ENCODE measurements around the gene DPRX.

The DPRX gene

DNA sequence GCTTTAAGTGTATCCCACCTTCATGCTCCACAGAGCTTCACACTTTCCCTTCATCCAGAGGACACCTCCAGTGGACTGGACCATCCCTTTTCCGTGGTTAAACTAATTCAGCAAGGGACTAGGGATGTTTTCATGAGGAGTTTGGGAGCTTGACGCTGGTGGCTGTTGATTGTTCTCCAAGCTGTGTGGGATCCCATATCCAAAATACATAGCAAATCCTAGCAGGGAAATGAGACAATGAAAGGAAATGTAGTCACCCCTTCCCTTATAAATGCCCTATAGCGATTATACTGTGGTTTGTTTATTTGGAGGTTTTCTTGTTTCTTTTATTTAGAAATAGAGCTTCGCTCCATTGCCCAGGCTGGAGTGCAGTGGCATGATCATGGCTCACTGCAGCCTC is 31.6 kb upstream of the DPRX start:
- TF ChIP-seq, protein P1, sequence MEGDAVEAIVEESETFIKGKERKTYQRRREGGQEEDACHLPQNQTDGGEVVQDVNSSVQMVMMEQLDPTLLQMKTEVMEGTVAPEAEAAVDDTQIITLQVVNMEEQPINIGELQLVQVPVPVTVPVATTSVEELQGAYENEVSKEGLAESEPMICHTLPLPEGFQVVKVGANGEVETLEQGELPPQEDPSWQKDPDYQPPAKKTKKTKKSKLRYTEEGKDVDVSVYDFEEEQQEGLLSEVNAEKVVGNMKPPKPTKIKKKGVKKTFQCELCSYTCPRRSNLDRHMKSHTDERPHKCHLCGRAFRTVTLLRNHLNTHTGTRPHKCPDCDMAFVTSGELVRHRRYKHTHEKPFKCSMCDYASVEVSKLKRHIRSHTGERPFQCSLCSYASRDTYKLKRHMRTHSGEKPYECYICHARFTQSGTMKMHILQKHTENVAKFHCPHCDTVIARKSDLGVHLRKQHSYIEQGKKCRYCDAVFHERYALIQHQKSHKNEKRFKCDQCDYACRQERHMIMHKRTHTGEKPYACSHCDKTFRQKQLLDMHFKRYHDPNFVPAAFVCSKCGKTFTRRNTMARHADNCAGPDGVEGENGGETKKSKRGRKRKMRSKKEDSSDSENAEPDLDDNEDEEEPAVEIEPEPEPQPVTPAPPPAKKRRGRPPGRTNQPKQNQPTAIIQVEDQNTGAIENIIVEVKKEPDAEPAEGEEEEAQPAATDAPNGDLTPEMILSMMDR (IDR thresholded peaks at IDR 0.05; ENCODE audit: low read depth, low read length): no peak
- Histone ChIP-seq H2AFZ (ENCODE audit: low read depth, low read length) (no peak overlapping the region), H3K27me3 (ENCODE audit: low read depth, low read length) (no peaks in the 10 kb centered on the region), H3K9me3 (ENCODE audit: insufficient read depth, low read length) (peaks cover 7% of the 10 kb centered on the region), H3K36me3 (replicated peaks; ENCODE audit: low read depth, low read length) (no peaks in the 10 kb centered on the region), H3K79me2 (ENCODE audit: low read length) (no peaks in the 10 kb centered on the region), H3K4me3 (ENCODE audit: low read length) (no peak overlapping the region), H3K4me2 (ENCODE audit: low read length) (no peak overlapping the region), H4K20me1 (ENCODE audit: insufficient read depth, low read length) (no peaks in the 10 kb centered on the region), H3K4me1 (ENCODE audit: low read length) (no peaks in the 10 kb centered on the region), H3K9ac (ENCODE audit: low read length) (no peak overlapping the region), H3K27ac (ENCODE audit: low read length) (no peak overlapping the region)

DNA sequence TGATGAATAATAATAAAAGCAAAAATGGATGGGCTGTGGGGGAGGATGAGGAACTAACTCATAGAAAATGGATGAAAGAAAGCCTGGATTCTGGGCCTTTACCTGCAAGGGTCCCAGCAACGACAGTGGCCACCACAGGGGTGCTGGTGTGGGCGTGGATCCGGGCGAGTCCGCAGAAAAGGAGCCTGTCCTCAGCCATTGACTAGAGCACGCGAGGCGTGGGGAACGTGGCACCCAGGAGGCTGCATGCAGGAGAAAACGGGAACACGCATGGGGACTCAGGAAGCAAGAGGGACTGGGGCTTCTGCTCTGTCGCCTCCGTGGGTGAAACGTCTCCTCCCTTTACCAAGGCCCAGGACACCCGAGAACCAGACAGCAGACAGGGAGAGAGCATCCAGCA is 25.8 kb upstream of the DPRX start:
- TF ChIP-seq EZH2phosphoT487 (IDR thresholded peaks at IDR 0.05; ENCODE audit: low read depth): no peak
- TF ChIP-seq, protein P1 (IDR thresholded peaks at IDR 0.05; ENCODE audit: low read depth, low read length): no peak
- Histone ChIP-seq H3K36me3 (replicated peaks; ENCODE audit: low read depth, low read length) (no peaks in the 10 kb centered on the region), H2AFZ (ENCODE audit: low read depth, low read length) (no peak overlapping the region), H3K27ac (ENCODE audit: low read length) (no peak overlapping the region), H4K20me1 (ENCODE audit: insufficient read depth, low read length) (no peaks in the 10 kb centered on the region), H3K27me3 (ENCODE audit: low read depth, low read length) (no peaks in the 10 kb centered on the region), H3K9ac (ENCODE audit: low read length) (no peak overlapping the region), H3K9me3 (ENCODE audit: insufficient read depth, low read length) (peaks cover 3% of the 10 kb centered on the region), H3K4me3 (ENCODE audit: low read length) (no peak overlapping the region), H3K4me1 (ENCODE audit: low read length) (no peaks in the 10 kb centered on the region), H3K79me2 (ENCODE audit: low read length) (no peaks in the 10 kb centered on the region), H3K4me2 (ENCODE audit: low read length) (no peak overlapping the region)

DNA sequence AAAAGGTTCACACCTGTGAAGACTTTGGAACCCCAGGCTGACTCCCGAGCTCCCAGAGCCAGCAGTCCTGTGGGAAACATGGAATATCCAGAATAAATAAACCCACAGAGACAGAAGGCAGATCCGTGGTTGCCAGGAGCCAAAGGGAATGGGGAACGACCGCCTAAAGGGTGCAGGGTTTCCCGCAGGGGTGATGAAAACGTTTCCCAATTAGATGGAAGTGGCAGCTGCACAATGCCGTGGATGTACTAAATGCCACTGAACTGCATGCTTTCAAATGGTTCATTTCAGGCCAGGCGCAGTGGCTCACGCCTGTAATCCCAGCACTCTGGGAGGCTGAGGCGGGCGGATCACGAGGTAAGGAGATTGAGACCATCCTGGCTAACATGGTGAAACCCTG is 23.4 kb upstream of the DPRX start:
- Histone ChIP-seq H3K4me1 (ENCODE audit: low read length) (no peaks in the 10 kb centered on the region), H3K9ac (ENCODE audit: low read length) (no peak overlapping the region), H3K79me2 (ENCODE audit: low read length) (no peaks in the 10 kb centered on the region), H2AFZ (ENCODE audit: low read depth, low read length) (no peak overlapping the region), H4K20me1 (ENCODE audit: insufficient read depth, low read length) (no peaks in the 10 kb centered on the region), H3K4me2 (ENCODE audit: low read length) (no peak overlapping the region), H3K4me3 (ENCODE audit: low read length) (no peak overlapping the region), H3K27ac (ENCODE audit: low read length) (no peak overlapping the region), H3K9me3 (ENCODE audit: insufficient read depth, low read length) (peaks cover 8% of the 10 kb centered on the region), H3K27me3 (ENCODE audit: low read depth, low read length) (no peaks in the 10 kb centered on the region), H3K36me3 (replicated peaks; ENCODE audit: low read depth, low read length) (no peaks in the 10 kb centered on the region)
- TF ChIP-seq, protein P1 (IDR thresholded peaks at IDR 0.05; ENCODE audit: low read depth, low read length): no peak
- no peak for TF ChIP-seq EZH2phosphoT487 (IDR thresholded peaks at IDR 0.05; ENCODE audit: low read depth)

DNA sequence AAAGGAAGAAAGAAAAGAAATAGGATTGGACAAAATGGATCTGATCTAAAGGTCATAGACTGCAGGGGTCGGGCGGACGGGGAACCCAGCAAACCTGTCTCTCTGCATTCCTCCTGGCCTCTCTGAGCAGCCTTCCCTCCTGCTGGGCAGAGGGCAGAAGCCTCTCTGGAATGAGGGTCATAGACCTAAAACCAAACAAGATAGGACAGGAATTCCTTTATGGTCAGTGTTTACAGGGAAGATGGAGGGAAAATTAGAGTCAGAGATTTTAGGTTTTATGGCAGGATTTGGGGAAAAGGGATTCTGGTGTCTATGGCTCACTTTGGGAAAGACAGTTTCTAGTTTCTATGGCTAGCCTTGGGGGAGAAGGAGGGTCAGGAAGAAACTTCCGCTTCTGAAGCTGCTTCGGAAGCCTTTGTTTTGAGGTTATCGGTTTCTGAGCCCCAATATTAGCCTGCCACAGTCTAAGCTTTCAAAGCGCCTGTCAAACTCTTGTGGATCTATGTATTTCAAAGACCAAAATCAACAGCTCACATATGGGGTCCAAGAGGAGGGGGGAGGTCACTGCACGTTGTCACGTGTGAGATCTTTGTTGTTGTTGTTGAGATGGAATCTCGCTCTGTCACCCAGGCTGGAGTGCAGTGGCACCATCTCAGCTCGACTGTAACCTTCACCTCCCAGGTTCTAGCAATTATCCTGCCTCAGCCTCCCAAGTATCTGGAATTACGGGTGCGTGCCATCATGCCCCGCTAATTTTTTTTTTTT is 18.9 kb upstream of the DPRX start:
- Histone ChIP-seq H3K79me2 (ENCODE audit: low read length) (no peaks in the 10 kb centered on the region), H2AFZ (ENCODE audit: low read depth, low read length) (no peak overlapping the region), H3K4me1 (ENCODE audit: low read length) (no peaks in the 10 kb centered on the region), H4K20me1 (ENCODE audit: insufficient read depth, low read length) (no peaks in the 10 kb centered on the region), H3K27me3 (ENCODE audit: low read depth, low read length) (no peaks in the 10 kb centered on the region), H3K9ac (ENCODE audit: low read length) (no peak overlapping the region), H3K4me3 (ENCODE audit: low read length) (no peak overlapping the region), H3K27ac (ENCODE audit: low read length) (no peak overlapping the region), H3K4me2 (ENCODE audit: low read length) (no peak overlapping the region), H3K9me3 (ENCODE audit: insufficient read depth, low read length) (peaks cover 8% of the 10 kb centered on the region; the same call in 1 of the 2 replicates), H3K36me3 (replicated peaks; ENCODE audit: low read depth, low read length) (no peaks in the 10 kb centered on the region)
- no peak for TF ChIP-seq EZH2phosphoT487 (IDR thresholded peaks at IDR 0.05; ENCODE audit: low read depth)
- TF ChIP-seq, protein P1 (IDR thresholded peaks at IDR 0.05; ENCODE audit: low read depth, low read length): no peak
